ENCODE data around the gene CEP295NL. TPM values are rescaled to one million over a fixed set of nuclear protein-coding genes. Genes with fewer than 3 reads are reported as not detected.

Gene CEP295NL
- total and polyA plus RNA-seq, 2 of the 13 experiments (the other 11 are each of a cell fraction or from before 2014, with no cell fraction given), result not detected

DNA sequence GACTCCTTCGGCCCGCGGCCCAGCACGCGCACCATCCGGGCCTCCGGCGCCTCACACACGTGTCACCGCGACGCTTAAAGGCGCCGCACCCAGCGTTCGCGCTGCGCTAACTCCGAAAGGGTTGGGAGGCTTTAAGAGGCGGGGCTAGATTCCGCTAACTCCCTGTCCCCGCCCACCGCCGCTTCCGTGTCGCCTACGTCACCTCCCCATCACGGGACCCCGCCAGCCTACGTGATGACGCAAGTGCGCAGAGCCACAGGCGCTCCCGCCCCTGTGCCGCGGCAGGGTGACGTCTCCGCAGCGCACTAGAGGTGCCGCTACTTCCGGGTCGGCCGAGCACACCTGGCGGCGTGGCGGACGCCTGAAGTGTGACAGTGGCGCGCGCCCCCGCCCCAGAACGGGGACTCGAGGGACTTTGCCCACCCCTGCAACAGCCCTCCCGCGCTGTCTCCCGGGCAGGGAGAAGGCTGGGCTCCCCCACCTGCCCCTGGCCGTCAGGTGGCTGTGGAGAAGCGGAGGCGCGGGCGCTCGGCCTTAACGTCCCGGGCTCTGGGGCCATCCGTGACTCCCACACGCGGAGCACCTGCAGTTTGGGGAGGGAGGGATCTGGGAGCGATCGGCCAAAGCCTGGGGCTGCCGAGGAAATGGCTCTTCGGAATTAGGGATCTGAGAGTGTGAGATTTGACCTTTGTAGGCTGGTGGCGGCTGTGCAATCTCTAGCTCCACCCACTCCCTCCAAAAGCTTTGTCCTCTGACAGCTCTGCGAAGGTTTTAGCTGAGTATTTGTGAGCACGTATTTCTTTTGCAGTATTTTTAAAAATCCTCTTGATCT lies 62.0 kb downstream of the CEP295NL start, which contains the start of gene USP36 (continued):
- TF ChIP-seq ZNF274 (CRISPR knock-in tag; IDR thresholded peaks at IDR 0.05) (peak; percentile 98), USF2 (IDR thresholded peaks at IDR 0.05; ENCODE audit: low read depth, low read length) (peak; percentile 76), USF2 (CRISPR knock-in tag; IDR thresholded peaks at IDR 0.05; ENCODE audit: borderline replicate concordance) (peak; percentile 87), FOXK2 (IDR thresholded peaks at IDR 0.05) (no peak), CCAR2 (optimal IDR thresholded peaks at IDR 0.05; ENCODE audit: low read depth, low read length) (no peak), CAMTA2 (CRISPR knock-in tag; IDR thresholded peaks at IDR 0.05; ENCODE audit: borderline replicate concordance) (peak; percentile 98), EP300 (IDR thresholded peaks at IDR 0.05; ENCODE audit: low read depth in 2 of 2, low read length in 2 of 2) (peak in 1 of 2 experiments; percentile 54; a peak in 1 of 4 replicates), EP300 (CRISPR knock-in tag; IDR thresholded peaks at IDR 0.05; ENCODE audit: borderline replicate concordance) (peak; percentile 59; the same call in 1 of the 2 replicates), BRD4 (CRISPR knock-in tag; IDR thresholded peaks at IDR 0.05) (peak; percentile 97), ZNF720 (CRISPR knock-in tag; IDR thresholded peaks at IDR 0.05) (no peak), TP53 (CRISPR knock-in tag; conservative IDR thresholded peaks at IDR 0.05) (no peak; the same call in 1 of the 2 replicates), EHMT2 (IDR thresholded peaks at IDR 0.05; ENCODE audit: borderline replicate concordance, low read depth, low read length) (no peak), ZNF816 (CRISPR knock-in tag; IDR thresholded peaks at IDR 0.05; ENCODE audit: borderline replicate concordance) (peak; percentile 98), NR2F6 (IDR thresholded peaks at IDR 0.05) (peak; percentile 66), NR2F6 (CRISPR knock-in tag; IDR thresholded peaks at IDR 0.05) (peak; percentile 79), ZBTB33 (CRISPR knock-in tag; IDR thresholded peaks at IDR 0.05) (peak; percentile 79), CHD2 (IDR thresholded peaks at IDR 0.05; ENCODE audit: low read depth, low read length) (no peak), EEA1 (CRISPR knock-in tag; IDR thresholded peaks at IDR 0.05; ENCODE audit: borderline replicate concordance) (0 out of 2 replicates have a peak, but pooled peaks have one; percentile 66), ZSCAN25 (CRISPR knock-in tag; IDR thresholded peaks at IDR 0.05) (peak; percentile 92), SOX13 (IDR thresholded peaks at IDR 0.05) (no peak; the same call in 1 of the 2 replicates), SOX13 (CRISPR knock-in tag; conservative IDR thresholded peaks at IDR 0.05 in 1 of 2, IDR thresholded peaks at IDR 0.05 in 1 of 2) (peak in 1 of 2 experiments; percentile 75; a peak in 3 of 4 replicates), FOXC1 (CRISPR knock-in tag; IDR thresholded peaks at IDR 0.05; ENCODE audit: borderline replicate concordance) (peak; percentile 97; the same call in 1 of the 2 replicates), UBTF (CRISPR knock-in tag; IDR thresholded peaks at IDR 0.05) (peak; percentile 94), SOX6 (IDR thresholded peaks at IDR 0.05) (no peak), SOX6 (CRISPR knock-in tag; IDR thresholded peaks at IDR 0.05) (peak; percentile 88)

Data from HepG2 (cell line).